Measurements from ENCODE around the gene CDK8.

GRCh38 chr13:26441476-26441875 is 187.5 kb downstream of the CDK8 start:
- no peak for TF ChIP-seq CTCF (IDR thresholded peaks at IDR 0.05; ENCODE audit: extremely low read depth in 1 of 2, insufficient read depth in 1 of 2, low read depth in 1 of 2, low read length in 2 of 2)
- no peak for TF ChIP-seq JUN (IDR thresholded peaks at IDR 0.05; ENCODE audit: borderline replicate concordance, insufficient read depth, insufficient read length, low read depth)
- no peak for TF ChIP-seq POLR2AphosphoS5 (IDR thresholded peaks at IDR 0.05; ENCODE audit: insufficient read depth, low read depth, low read length)
- no peak for TF ChIP-seq MYC (IDR thresholded peaks at IDR 0.05; ENCODE audit: low read depth, low read length)
- no peak for TF ChIP-seq FOS (IDR thresholded peaks at IDR 0.05; ENCODE audit: borderline replicate concordance, insufficient read depth, low read length)
- TF ChIP-seq POLR2A (IDR thresholded peaks at IDR 0.05; ENCODE audit: low read depth, low read length): no peak
